ENCODE data around the gene DDX6.
"Not testable (repeated sequence)": the region's sequence is repeated elsewhere in the genome, so short reads cannot be mapped to it uniquely, and the experiment has no call there.

The DDX6 gene, protein sequence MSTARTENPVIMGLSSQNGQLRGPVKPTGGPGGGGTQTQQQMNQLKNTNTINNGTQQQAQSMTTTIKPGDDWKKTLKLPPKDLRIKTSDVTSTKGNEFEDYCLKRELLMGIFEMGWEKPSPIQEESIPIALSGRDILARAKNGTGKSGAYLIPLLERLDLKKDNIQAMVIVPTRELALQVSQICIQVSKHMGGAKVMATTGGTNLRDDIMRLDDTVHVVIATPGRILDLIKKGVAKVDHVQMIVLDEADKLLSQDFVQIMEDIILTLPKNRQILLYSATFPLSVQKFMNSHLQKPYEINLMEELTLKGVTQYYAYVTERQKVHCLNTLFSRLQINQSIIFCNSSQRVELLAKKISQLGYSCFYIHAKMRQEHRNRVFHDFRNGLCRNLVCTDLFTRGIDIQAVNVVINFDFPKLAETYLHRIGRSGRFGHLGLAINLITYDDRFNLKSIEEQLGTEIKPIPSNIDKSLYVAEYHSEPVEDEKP

GRCh38 chr11:118791111-118791960 is at the start of gene DDX6:
Gene DDX6, minus strand, starts transcription at chr11:118791164. Its CDS starts 4,913 bp downstream, at chr11:118786251.
- H3K4me2 ChIP-seq = peak within 1 kb of the TSS; percentile 88
- peaks cover 44% of the 10 kb centered on the region for H3K4me1 ChIP-seq
- no peaks in the 10 kb centered on the region for H3K9me3 ChIP-seq
- TF ChIP-seq Cebpa-rat (IDR thresholded peaks at IDR 0.05) = 0 out of 2 replicates have a peak, but pooled peaks have one; percentile 19
- no peaks in the 10 kb centered on the region for H3K27me3 ChIP-seq
- H4K20me1 ChIP-seq = peaks cover 40% of the 10 kb centered on the region
- H3K27ac ChIP-seq = peak within 1 kb of the TSS; percentile 100
- peak within 1 kb of the TSS; percentile 100 for H3K9ac ChIP-seq
- peak within 1 kb of the TSS; percentile 97 for H3K4me3 ChIP-seq
- H3K36me3 ChIP-seq = peaks cover 8% of the 10 kb centered on the region; the same call in 1 of the 2 replicates

DNA sequence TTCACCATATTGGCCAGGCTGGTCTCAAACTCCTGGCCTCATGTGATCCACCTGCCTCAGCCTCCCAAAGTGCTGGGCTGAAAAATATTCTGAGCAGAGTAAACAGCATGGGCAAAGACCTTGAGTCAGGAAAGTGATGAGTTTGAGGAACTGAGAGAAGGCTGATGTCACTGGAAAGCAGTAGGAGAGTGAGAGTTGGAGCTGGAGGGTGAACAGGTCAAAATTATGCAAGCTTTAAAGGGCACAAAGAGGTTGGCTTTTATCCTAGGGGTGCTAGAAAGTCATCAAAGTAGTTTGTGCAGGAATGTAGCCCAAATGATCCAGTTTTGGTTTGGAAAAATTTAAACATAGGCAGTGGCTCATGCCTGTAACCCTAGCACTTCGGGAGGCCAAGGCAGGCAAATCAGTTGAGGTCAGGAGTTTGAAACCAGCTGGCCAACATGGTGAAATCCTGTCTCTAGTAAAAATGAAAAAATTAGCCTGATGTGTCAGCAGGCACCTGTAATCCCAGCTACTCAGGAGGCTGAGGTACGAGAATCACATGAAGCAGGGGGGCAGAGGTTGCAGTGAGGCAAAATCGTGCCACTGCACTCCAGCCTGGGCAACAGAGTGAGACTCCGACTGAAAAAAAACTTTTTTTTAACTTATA is 48.1 kb upstream of the DDX6 start:
- H3K9me3 ChIP-seq = no peaks in the 10 kb centered on the region; the same call in 1 of the 2 replicates
- H3K27ac ChIP-seq = no peak overlapping the region
- H3K36me3 ChIP-seq = no peaks in the 10 kb centered on the region
- H3K27me3 ChIP-seq = no peaks in the 10 kb centered on the region
- TF ChIP-seq Cebpa-rat (IDR thresholded peaks at IDR 0.05) = no peak
- no peaks in the 10 kb centered on the region for H4K20me1 ChIP-seq
- H3K4me3 ChIP-seq = no peak overlapping the region
- H3K9ac ChIP-seq = no peak overlapping the region
- H3K4me1 ChIP-seq = peaks cover 14% of the 10 kb centered on the region
- no peak overlapping the region for H3K4me2 ChIP-seq

DNA sequence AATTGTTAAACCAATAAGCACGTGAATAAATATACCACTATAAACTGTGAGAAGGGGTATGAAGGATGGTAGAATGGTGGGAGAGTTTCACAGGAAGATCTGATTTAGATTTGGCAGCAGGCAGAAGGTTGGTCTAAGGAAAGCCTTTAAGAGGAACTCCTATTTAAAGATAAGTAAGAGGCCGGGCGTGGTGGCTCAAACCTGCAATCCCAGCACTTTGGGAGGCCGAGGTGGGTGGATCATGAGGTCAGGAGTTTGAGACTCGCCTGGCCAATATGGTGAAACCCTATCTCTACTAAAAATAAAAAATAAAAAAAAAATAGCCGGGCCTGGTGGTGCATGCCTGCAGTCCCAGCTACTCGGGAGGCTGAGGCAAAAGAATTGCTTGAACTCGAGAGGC is 46.9 kb upstream of the DDX6 start:
- no peak overlapping the region for H3K9ac ChIP-seq
- H3K4me3 ChIP-seq = no peak overlapping the region
- H3K4me1 ChIP-seq = peaks cover 14% of the 10 kb centered on the region
- no peak for TF ChIP-seq Cebpa-rat (IDR thresholded peaks at IDR 0.05)
- no peak overlapping the region for H3K4me2 ChIP-seq
- no peak overlapping the region for H3K27ac ChIP-seq
- H3K9me3 ChIP-seq = no peaks in the 10 kb centered on the region; the same call in 1 of the 2 replicates
- no peaks in the 10 kb centered on the region for H4K20me1 ChIP-seq
- no peaks in the 10 kb centered on the region for H3K36me3 ChIP-seq
- no peaks in the 10 kb centered on the region for H3K27me3 ChIP-seq

- Histone ChIP-seq H3K4me1 (peaks cover 14% of the 10 kb centered on the region), H3K9ac (no peak overlapping the region), H4K20me1 (no peaks in the 10 kb centered on the region), H3K36me3 (no peaks in the 10 kb centered on the region), H3K27ac (no peak overlapping the region), H3K9me3 (no peaks in the 10 kb centered on the region; the same call in 1 of the 2 replicates), H3K4me3 (no peak overlapping the region), H3K27me3 (no peaks in the 10 kb centered on the region), H3K4me2 (no peak overlapping the region)
- TF ChIP-seq Cebpa-rat (IDR thresholded peaks at IDR 0.05) = no peak
These were observed 43.6 kb upstream of the DDX6 start for GRCh38 chr11:118834427-118835028.

- H3K9ac ChIP-seq = no peak overlapping the region
- no peaks in the 10 kb centered on the region for H3K36me3 ChIP-seq
- no peak for TF ChIP-seq Cebpa-rat (IDR thresholded peaks at IDR 0.05)
- H3K4me3 ChIP-seq = no peak overlapping the region
- no peak overlapping the region for H3K4me2 ChIP-seq
- H3K9me3 ChIP-seq = no peaks in the 10 kb centered on the region
- no peaks in the 10 kb centered on the region for H3K27me3 ChIP-seq
- no peaks in the 10 kb centered on the region for H3K4me1 ChIP-seq
- no peak overlapping the region for H3K27ac ChIP-seq
- H4K20me1 ChIP-seq = no peaks in the 10 kb centered on the region
These were observed 36.2 kb upstream of the DDX6 start for GRCh38 chr11:118827118-118827517.

- H3K36me3 ChIP-seq, H3K4me3 ChIP-seq, H3K27ac ChIP-seq, H3K4me2 ChIP-seq, H3K9ac ChIP-seq, H3K27me3 ChIP-seq, H4K20me1 ChIP-seq, H3K9me3 ChIP-seq: not testable (repeated sequence)
- peaks cover 32% of the 10 kb centered on the region for H3K4me1 ChIP-seq
These were observed 32.1 kb upstream of the DDX6 start for GRCh38 chr11:118822936-118823510.

DNA sequence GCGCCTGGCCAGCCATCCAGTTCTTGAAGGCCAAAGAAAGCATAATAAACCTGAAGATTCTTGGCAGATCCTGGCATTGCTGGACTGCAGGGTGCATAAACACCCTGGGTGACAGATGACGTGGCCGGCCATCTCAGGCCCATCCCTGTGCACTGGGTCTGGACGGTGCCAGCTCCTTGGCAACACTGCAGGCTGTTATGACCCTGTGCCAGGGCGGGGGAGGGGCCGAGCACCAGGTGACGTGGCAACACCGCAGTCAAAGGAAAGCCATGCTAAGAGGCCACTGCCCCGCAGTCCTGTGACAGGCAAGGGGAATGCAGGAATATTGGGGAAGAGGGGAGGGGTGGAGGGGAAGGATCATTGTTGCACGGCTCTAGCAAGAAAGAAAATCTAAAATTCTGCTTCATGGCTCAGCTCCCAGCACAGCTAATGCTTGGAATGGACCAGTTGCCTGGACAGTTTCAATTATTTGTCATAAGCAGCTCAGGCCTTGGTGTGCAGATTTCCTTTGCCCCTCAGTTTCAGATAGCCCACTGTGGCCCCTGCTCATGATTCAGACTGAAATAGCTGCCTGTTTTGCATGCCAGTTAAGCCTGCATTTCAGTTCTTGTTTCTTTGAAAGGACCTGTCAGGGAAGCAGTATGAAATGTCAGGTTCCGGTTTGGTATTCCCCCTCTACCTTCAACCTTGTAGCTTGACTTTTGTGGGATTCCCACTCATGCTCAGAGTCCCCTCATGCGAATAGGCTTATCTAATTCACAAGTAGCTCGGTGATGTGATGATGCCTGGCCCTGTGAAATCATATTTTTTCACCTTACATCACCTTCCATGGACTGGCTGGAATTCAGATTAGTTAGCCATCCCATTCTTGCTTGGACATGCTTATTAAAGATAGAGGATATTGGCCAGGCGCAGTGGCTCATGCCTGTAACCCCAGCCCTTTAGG is 29.7 kb upstream of the DDX6 start:
- Histone ChIP-seq H3K27ac (peak overlapping the region; percentile 32), H4K20me1 (no peaks in the 10 kb centered on the region), H3K4me2 (peak overlapping the region; percentile 62), H3K9me3 (no peaks in the 10 kb centered on the region), H3K4me3 (no peak overlapping the region), H3K9ac (no peak overlapping the region), H3K27me3 (no peaks in the 10 kb centered on the region), H3K4me1 (peaks cover 32% of the 10 kb centered on the region), H3K36me3 (no peaks in the 10 kb centered on the region)
- no peak for TF ChIP-seq Cebpa-rat (IDR thresholded peaks at IDR 0.05)

DNA sequence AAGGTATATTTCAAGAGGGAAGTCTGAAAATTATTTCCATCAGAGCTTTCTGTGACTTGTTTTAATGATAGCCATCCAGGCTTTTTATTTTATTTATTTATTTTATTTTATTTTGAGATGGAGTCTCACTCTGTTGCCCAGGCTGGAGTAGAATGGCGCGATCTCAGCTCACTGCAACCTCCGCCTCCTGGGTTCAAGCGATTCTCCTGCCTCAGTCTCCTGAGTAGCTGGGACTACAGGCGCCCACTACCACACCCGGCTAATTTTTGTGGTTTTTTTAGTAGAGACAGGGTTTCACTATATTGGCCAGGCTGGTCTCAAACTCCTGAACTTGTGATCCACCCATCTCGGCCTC is 29.0 kb upstream of the DDX6 start:
- H3K36me3 ChIP-seq, H3K9me3 ChIP-seq, H3K27me3 ChIP-seq, H3K4me3 ChIP-seq, H3K9ac ChIP-seq, H4K20me1 ChIP-seq: not testable (repeated sequence)
- peaks cover 32% of the 10 kb centered on the region for H3K4me1 ChIP-seq
- peak overlapping the region; percentile 32; the same call in 1 of the 2 replicates for H3K27ac ChIP-seq
- H3K4me2 ChIP-seq = peak overlapping the region; percentile 62

Measured in BLaER1 (cell line).